Keratinocyte (primary cell): ENCODE measurements around the gene PPP4R4.

Experiments
- EZH2 ChIP-seq: IDR thresholded peaks from one replicate; pipeline ENCODE4 v1.6.1; 2012; ENCODE audit warnings: inconsistent platforms, mild to moderate bottlenecking, low read length, moderate library complexity
- TF ChIP-seq, protein P1 (sequence below), 3 experiments: IDR thresholded peaks in 1 of 3; conservative IDR thresholded peaks in 1 of 3; optimal IDR thresholded peaks in 1 of 3; 2 replicates in 2 of 3; 3 replicates in 1 of 3; pipeline versions ENCODE3 to v1.5.1; 2011; ENCODE audit warnings: low read length in 3 of 3, mild to moderate bottlenecking in 3 of 3, moderate library complexity in 2 of 3, control low read depth in 1 of 3, inconsistent platforms in 1 of 3; ENCODE audit not compliant: insufficient read depth in 2 of 3; ENCODE audit errors: extremely low read depth in 1 of 3

DNA sequence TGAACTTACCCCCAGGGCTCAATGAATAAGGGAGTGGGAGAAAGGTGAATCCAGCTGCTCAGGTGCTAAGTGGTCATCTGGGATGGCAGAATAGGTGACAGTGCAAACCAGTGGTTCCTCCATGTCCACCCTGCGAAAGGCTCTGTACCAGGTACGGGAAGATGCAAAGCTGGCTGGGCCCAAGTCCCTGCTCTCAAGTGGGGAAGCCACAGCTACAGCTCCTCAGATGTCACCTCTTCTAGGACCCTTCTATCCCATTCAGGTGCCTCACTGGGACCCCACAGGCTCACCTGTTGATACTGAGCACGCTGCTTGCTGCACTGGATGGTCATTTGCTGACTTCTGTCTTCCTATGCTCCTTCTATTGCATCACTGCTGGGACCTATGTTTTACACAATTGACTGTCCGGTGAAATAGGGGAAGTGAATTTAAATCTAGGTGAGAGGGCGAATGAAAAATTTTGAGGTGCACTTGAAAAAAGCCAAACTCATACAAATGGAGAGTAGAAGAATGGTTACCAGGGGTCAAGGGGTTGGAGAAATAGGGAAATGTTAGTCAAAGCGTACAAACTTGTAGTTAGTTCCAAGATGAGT lies 20.3 kb upstream of the PPP4R4 start:
- TF ChIP-seq, protein P1, sequence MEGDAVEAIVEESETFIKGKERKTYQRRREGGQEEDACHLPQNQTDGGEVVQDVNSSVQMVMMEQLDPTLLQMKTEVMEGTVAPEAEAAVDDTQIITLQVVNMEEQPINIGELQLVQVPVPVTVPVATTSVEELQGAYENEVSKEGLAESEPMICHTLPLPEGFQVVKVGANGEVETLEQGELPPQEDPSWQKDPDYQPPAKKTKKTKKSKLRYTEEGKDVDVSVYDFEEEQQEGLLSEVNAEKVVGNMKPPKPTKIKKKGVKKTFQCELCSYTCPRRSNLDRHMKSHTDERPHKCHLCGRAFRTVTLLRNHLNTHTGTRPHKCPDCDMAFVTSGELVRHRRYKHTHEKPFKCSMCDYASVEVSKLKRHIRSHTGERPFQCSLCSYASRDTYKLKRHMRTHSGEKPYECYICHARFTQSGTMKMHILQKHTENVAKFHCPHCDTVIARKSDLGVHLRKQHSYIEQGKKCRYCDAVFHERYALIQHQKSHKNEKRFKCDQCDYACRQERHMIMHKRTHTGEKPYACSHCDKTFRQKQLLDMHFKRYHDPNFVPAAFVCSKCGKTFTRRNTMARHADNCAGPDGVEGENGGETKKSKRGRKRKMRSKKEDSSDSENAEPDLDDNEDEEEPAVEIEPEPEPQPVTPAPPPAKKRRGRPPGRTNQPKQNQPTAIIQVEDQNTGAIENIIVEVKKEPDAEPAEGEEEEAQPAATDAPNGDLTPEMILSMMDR (optimal IDR thresholded peaks at IDR 0.05 in 1 of 3, IDR thresholded peaks at IDR 0.05 in 1 of 3, conservative IDR thresholded peaks at IDR 0.05 in 1 of 3; ENCODE audit: extremely low read depth in 1 of 3, insufficient read depth in 2 of 3, low read length in 3 of 3) = no peak
- TF ChIP-seq EZH2 = no peak
